Esophagus muscularis mucosa (tissue), 4 donors: Measurements from ENCODE around the gene SZT2. TPM values are rescaled to one million over a fixed set of nuclear protein-coding genes. Genes with fewer than 3 reads are reported as not detected.

Experiments used
- DNase-seq: peaks from one replicate; pipeline ENCODE4 v3.0.0-alpha.2; 2017; ENCODE audit errors: extremely low spot score
- H3K27ac ChIP-seq, 4 donors: fragments of 200-600 bp; sonication (generic); replicated peaks in 1 of 4; 1 replicate in 3 of 4; 2 replicates in 1 of 4; pipeline ENCODE4 v1.5.1; 2016 to 2019; ENCODE audit warnings: mild to moderate bottlenecking in 1 of 4
- H3K27me3 ChIP-seq, 4 donors: fragments of 200-600 bp; sonication (generic); one replicate each; pipeline versions ENCODE4 v1.5.1 to v1.6.0; 2016 to 2019
- H3K36me3 ChIP-seq, 4 donors: fragments of 200-600 bp; sonication (generic); one replicate each; pipeline ENCODE4 v1.5.1; 2016 to 2019
- H3K4me1 ChIP-seq, 4 donors: fragments of 200-600 bp; sonication (generic); one replicate each; pipeline ENCODE4 v1.5.1; 2016 to 2019
- H3K4me3 ChIP-seq, 4 donors: fragments of 200-600 bp; sonication (generic); 1 replicate in 2 of 4; 2 replicates in 2 of 4; pipeline ENCODE4 v1.5.1; 2016 to 2019; ENCODE audit warnings: mild to moderate bottlenecking in 4 of 4, moderate library complexity in 1 of 4
- H3K9me3 ChIP-seq, 4 donors: fragments of 200-600 bp; sonication (generic); 1 replicate in 3 of 4; 2 replicates in 1 of 4; pipeline ENCODE4 v1.5.1; 2016 to 2019
- CTCF ChIP-seq, 3 experiments: fragments of 200-600 bp in 2 of 3; fragments of 450-650 bp in 1 of 3; sonication (generic) in 2 of 3; IDR thresholded peaks; one replicate each; pipeline ENCODE4 v1.5.1; 2017 to 2019; ENCODE audit warnings: antibody characterized with exemption in 3 of 3, mild to moderate bottlenecking in 2 of 3, moderate library complexity in 1 of 3
- EP300 ChIP-seq: sonication (generic); formaldehyde crosslinking; IDR thresholded peaks from one replicate; pipeline ENCODE4 v1.6.1; 2017; ENCODE audit warnings: antibody characterized with exemption
- POLR2A ChIP-seq: fragments of 450-650 bp; IDR thresholded peaks from one replicate; pipeline ENCODE4 v1.6.1; 2017; ENCODE audit warnings: antibody characterized with exemption, moderate library complexity, mild to moderate bottlenecking, low read depth
- POLR2AphosphoS5 ChIP-seq, 2 donors: sonication (generic); formaldehyde crosslinking; IDR thresholded peaks; one replicate each; pipeline ENCODE4 v1.6.1; 2017; ENCODE audit warnings: antibody characterized with exemption in 2 of 2
- WGBS: methylation state at CpG from one replicate; pipeline ENCODE4 v1.1.5; 2018; 5-methylcytosine and 5-hydroxymethylcytosine counted together
- intact Hi-C: fragments of 100-400 bp; cut with DNase I; formaldehyde crosslinking; loops from one replicate; pipeline ENCODE4 v1.15.1; 2023
- total RNA-seq, 4 donors: library from RNA; depleted of rRNA; stranded (reverse); fragments of >200 nt; gene quantifications; one replicate each; pipeline versions ENCODE4 v1.1.0 to v1.2.1, GENCODE V29; 2016

SZT2 gene
- total RNA-seq, 4 donors from 2014 or later, result 25.2 to 45.9 (median 31.3) TPM

- DNase-seq, result no peak
- TF ChIP-seq POLR2A (no peak), CTCF (IDR thresholded peaks at IDR 0.05) (no peak), POLR2AphosphoS5 (IDR thresholded peaks at IDR 0.05) (no peak), EP300 (no peak)
- WGBS, result 89% methylated on average over 2 of the region's 2 CpGs
Observed at GRCh38 chr1:43365678-43366077, 24.0 kb upstream of the SZT2 start.

GRCh38 chr1:43366179-43366578 is 23.5 kb upstream of the SZT2 start:
- Histone ChIP-seq H3K4me1 (peaks cover 27 to 41% (median 33%) of the 10 kb centered on the region in 4 donors), H3K27ac (peak overlapping the region; percentile 90 to 96 (median 94)), H3K4me3 (peak overlapping the region; percentile 91 to 98 (median 93)), H3K36me3 (peaks cover 30 to 48% (median 47%) of the 10 kb centered on the region in 4 donors), H3K27me3 (no peaks in the 10 kb centered on the region), H3K9me3 (no peaks in the 10 kb centered on the region)
- 60% methylated on average over 11 of the region's 11 CpGs for WGBS
- TF ChIP-seq POLR2AphosphoS5 (IDR thresholded peaks at IDR 0.05) (no peak), POLR2A (no peak), CTCF (IDR thresholded peaks at IDR 0.05) (no peak), EP300 (no peak)
- DNase-seq, result no peak
- intact Hi-C loops, result no loop called here

More at GRCh38 chr1:43365678-43366077, 24.0 kb upstream of the SZT2 start:
- peak overlapping the region; percentile 90 to 96 (median 94) for H3K27ac ChIP-seq
- no peaks in the 10 kb centered on the region for H3K9me3 ChIP-seq
- H3K4me3 ChIP-seq, result no peak overlapping the region
- intact Hi-C loops, result no loop called here
- H3K27me3 ChIP-seq, result no peaks in the 10 kb centered on the region
- H3K36me3 ChIP-seq, result peaks cover 30 to 52% (median 51%) of the 10 kb centered on the region in 4 donors
- H3K4me1 ChIP-seq, result peaks cover 27 to 41% (median 33%) of the 10 kb centered on the region in 4 donors

GRCh38 chr1:43366601-43367025 is 23.1 kb upstream of the SZT2 start:
- Histone ChIP-seq H3K9me3 (no peaks in the 10 kb centered on the region), H3K36me3 (peaks cover 30 to 44% (median 42%) of the 10 kb centered on the region in 4 donors), H3K27me3 (no peaks in the 10 kb centered on the region), H3K4me1 (peaks cover 27 to 41% (median 33%) of the 10 kb centered on the region in 4 donors), H3K4me3 (peak overlapping the region; percentile 91 to 98 (median 93)), H3K27ac (peak overlapping the region; percentile 90 to 96 (median 94))
- TF ChIP-seq POLR2AphosphoS5 (IDR thresholded peaks at IDR 0.05) (no peak), CTCF (IDR thresholded peaks at IDR 0.05) (no peak), POLR2A (no peak), EP300 (no peak)
- intact Hi-C loops, result no loop called here
- WGBS, result 37% methylated on average over 4 of the region's 5 CpGs
- no peak for DNase-seq

DNA sequence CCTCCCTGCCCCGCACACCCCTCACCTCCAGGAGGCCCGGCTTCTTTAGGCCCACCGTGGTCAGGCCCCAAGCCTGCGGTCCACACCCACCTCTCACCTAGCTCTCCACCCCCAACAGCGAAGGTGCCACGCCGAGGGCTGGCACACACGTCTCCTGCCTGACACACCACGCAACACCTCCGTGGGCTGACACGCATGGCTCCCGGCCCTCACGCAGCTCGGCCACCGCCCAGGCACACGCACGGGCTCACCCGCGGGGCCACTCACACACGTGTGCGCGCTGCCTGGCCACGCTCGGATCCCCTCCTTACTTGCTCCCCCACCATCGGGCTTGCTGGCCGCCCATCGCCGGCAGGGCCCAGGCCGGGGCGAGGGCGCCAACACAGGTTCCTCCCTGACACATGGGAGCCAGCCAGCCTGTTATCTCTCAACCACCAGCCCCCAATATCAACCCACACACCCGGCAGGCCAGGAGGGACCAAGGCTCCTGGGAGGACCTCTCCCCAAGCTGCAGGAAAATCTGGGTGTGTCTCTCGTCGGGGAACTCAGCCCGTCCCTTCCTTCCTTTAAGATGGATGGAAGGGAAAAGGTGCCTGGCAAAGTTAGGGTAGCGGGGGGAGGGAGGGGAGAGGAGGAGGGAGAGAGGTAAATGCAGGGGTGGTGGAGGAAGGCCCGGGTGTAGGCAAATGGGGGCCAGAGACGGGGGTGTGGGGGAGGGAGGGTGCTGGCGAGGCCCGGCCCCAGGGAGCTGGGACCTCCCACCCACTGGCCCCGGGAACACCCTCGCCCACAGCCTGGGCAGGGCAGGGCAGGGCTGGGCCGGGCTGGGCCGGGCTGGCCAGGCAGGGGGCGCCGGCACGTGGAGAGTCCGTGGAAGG is 22.4 kb upstream of the SZT2 start:
- H3K9me3 ChIP-seq, result no peaks in the 10 kb centered on the region
- TF ChIP-seq POLR2AphosphoS5 (IDR thresholded peaks at IDR 0.05) (peak in 1 of 2 donors; percentile 26), EP300 (no peak), POLR2A (peak; percentile 34), CTCF (IDR thresholded peaks at IDR 0.05) (no peak)
- H3K27me3 ChIP-seq, result no peaks in the 10 kb centered on the region
- DNase-seq, result no peak
- peaks cover 27 to 41% (median 33%) of the 10 kb centered on the region in 4 donors for H3K4me1 ChIP-seq
- WGBS, result 3% methylated on average over 32 of the region's 48 CpGs
- H3K27ac ChIP-seq, result peak overlapping the region; percentile 90 to 96 (median 94)
- H3K4me3 ChIP-seq, result peak overlapping the region; percentile 91 to 98 (median 93)
- intact Hi-C loops, result no loop called here
- peaks cover 30 to 37% (median 37%) of the 10 kb centered on the region in 4 donors for H3K36me3 ChIP-seq
